RWPE1 (cell line): ENCODE results near the gene MVD.

Source experiments
- CTCF ChIA-PET: fragments of 350-600 bp; sonication (Branson Sonifier 250); formaldehyde crosslinking; extraction: SDS; loops from one replicate; lab custom pipeline; 2021; lab: Yijun Ruan, JAX
- POLR2A ChIA-PET: fragments of 400-600 bp; formaldehyde crosslinking; extraction: SDS; loops from one replicate; lab custom pipeline; 2020; ENCODE audit warnings: antibody characterized with exemption; ENCODE audit not compliant: low non-redundant PET; lab: Yijun Ruan, JAX
- DNase-seq: peaks from one replicate; pipeline ENCODE4 v3.0.0; 2012; ENCODE audit warnings: low spot score
- H3K27ac ChIP-seq: fragments of 450-650 bp; 2 replicates; pipeline ENCODE4 v1.5.1; 2017
- CTCF ChIP-seq: fragments of 450-650 bp; conservative IDR thresholded peaks from 2 replicates; pipeline ENCODE4 v1.5.1; 2017; ENCODE audit warnings: low read depth, mild to moderate bottlenecking

The MVD gene

DNA sequence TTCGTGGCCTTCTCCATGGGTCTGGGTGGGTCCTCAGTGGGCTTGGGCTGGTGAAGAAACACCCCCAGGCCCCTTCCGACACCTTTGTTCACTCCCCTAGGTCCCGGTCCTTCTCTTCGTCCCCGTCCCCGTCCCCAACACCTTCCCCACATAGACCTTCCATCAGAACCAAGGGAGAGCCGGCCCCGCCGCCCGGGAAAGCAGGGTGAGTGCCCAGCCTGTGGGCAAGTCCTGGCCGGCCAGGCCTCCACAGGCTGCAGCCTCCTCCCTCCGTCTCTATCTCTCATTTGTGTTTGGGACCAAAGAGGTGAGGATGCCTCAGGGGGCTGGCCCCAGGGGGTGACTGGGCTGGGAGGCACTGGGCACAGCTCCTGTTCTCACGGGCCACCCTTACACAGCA is 39.0 kb downstream of the MVD start:
- ChIA-PET POLR2A (no interaction called here), CTCF (no interaction called here)
- DNase-seq, result no peak
- TF ChIP-seq CTCF, result no peak
- no peak overlapping the region for H3K27ac ChIP-seq

DNA sequence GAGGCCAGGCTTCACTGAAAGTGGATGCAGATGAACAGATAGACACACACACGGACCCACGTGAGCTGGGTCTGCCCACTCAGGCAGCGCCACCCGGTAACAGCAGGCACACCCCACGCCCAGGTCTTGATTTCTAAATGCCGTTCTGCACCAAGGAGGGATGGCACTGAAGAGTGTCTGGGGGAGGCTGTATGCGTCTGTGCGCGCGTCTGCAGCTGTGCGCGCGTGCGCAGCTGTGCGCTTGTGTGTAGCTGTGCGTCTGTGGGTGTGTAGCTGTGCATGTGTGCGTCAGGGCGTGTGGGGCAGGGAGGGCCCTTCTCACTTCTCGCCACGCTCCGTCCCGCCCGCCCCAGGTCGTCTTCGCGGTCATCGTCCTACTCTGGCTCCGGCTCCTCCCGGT is 40.0 kb downstream of the MVD start:
- no peak overlapping the region for H3K27ac ChIP-seq
- CTCF ChIA-PET, result no interaction called here
- no peak for DNase-seq
- TF ChIP-seq CTCF, result no peak
- POLR2A ChIA-PET, result no interaction called here

DNA sequence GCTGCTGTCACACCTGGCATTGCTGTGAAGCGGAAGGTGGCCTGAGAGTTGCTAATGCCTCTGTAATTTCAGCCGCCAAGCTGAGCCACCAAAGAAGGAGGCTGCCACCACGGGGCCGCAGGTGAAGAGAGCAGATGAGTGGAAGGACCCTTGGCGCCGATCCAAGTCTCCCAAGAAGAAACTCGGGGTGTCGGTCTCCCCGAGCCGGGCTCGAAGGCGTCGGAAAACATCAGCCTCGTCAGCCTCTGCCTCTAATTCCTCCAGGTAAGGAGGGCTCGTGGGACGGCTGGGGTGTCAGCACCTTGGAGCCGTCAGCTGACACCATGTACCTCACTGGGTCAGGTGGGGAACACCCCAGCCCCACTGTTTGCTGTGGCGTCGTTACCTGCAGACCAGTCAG is 40.8 kb downstream of the MVD start:
- ChIA-PET CTCF (no interaction called here), POLR2A (no interaction called here)
- DNase-seq, result no peak
- no peak overlapping the region for H3K27ac ChIP-seq
- TF ChIP-seq CTCF, result no peak

- TF ChIP-seq CTCF, result no peak
- H3K27ac ChIP-seq, result peak overlapping the region; percentile 9; the same call in 1 of the 2 replicates
- ChIA-PET POLR2A (interaction anchor here (0.7 kb wide), 1 partner anchor 50 kb away, joined by 6 read pairs; no protein-coding TSS in a partner anchor), CTCF (interaction anchor here (0.7 kb wide), 1 partner anchor 11 kb away, joined by 5 read pairs; no protein-coding TSS in a partner anchor)
- no peak for DNase-seq
Measured at GRCh38 chr16:88619859-88620815, 42.8 kb downstream of the MVD start.

DNA sequence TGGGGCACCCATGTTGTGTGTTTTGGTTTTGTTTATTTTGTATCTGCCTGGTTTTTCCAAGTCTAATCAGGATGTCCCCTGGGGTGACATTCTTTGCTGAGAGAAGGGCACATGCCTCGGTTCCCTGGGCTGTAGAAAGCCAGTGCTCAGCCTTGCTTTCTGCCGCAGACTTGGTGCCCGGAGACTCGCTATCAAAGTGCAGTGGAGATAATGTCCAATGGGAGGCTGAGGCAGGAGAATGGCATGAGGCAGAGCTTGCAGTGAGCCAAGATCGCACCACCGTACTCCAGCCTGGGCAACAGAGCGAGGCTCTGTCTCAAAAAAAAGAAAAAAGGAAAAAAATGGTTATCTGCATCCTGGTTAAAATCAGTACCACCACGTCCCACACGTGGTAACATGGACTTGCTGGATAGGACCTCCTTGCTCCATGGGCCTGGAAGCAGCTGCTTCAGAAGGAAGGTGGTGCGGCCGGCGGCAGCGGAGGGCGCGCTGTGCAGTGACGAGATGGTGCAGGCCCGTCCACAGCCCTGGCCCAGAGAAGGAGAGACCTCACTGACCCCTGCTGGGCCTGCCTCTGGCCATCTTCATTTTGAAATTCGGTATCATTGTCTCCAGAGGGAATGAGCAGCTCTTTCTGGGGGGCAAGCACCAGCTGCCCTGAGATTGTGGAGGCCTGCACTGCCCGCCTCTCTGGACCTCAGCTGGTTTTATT is 43.8 kb downstream of the MVD start:
- peak overlapping the region; percentile 9; the same call in 1 of the 2 replicates for H3K27ac ChIP-seq
- ChIA-PET POLR2A (interaction anchor here (0.7 kb wide), 1 partner anchor 49 kb away, joined by 6 read pairs; no protein-coding TSS in a partner anchor), CTCF (no interaction called here)

More for the DNA sequence above, 43.8 kb downstream of the MVD start:
- no peak for DNase-seq
- TF ChIP-seq CTCF, result no peak
